K562 (cell line): ENCODE data around the gene FUT8. TPM values are rescaled to one million over a fixed set of nuclear protein-coding genes. Genes with fewer than 3 reads are reported as not detected.

Experiments used
- ATAC-seq: fragments of 200-7000 bp; cut with Tn5 transposase; 3 replicates; pipeline ENCODE4 v1.9.1; 2020; ENCODE audit warnings: moderate library complexity
- BruUV-seq: library from RNA; stranded (reverse); fragments of 400-500 nt; replicated peaks from 2 replicates; lab custom pipeline; 2021; lab: Mats Ljungman, UMichigan
- CTCF ChIA-PET: fragments of 300-600 bp; formaldehyde crosslinking; extraction: SDS; loops from one replicate; lab custom pipeline; 2021; ENCODE audit warnings: low intra/inter-chr PET ratio; lab: Yijun Ruan, JAX
- POLR2A ChIA-PET: fragments of 300-600, 350-650 bp; sonication (Branson Sonifier 250); formaldehyde crosslinking; extraction: SDS; loops from one replicate; lab custom pipeline; 2021; ENCODE audit warnings: antibody characterized with exemption, inconsistent platforms; lab: Yijun Ruan, JAX
- DNase-seq, 4 experiments: peaks; one replicate each; pipeline versions ENCODE4 v3.0.0 to v3.0.0-alpha.2; 2011 to 2018; ENCODE audit warnings: low spot score in 3 of 4, mixed read lengths in 3 of 4; ENCODE audit errors: extremely low read depth in 1 of 4
- FAIRE-seq: peaks from 2 replicates; lab custom pipeline; 2011; peaks lifted over from hg19 to GRCh38; lab: Jason Lieb, UNC
- H2AFZ ChIP-seq: 2 replicates; pipeline ENCODE4 v1.6.0; 2011; ENCODE audit warnings: low read depth, low read length, control low read depth, inconsistent platforms
- H3K27ac ChIP-seq: fragments of 200-600 bp; 3 replicates; pipeline ENCODE4 v1.8.0; 2011; ENCODE audit warnings: low read depth, mild to moderate bottlenecking, control low read depth, inconsistent platforms, low read length, moderate library complexity, mixed read lengths; ENCODE audit errors: extremely low read depth
- H3K27me3 ChIP-seq, 2 experiments: fragments of 300-600 bp in 1 of 2; 2 replicates in 1 of 2; 3 replicates in 1 of 2; pipeline versions ENCODE4 v1.6.0 to v1.8.0; 2011; ENCODE audit warnings: inconsistent platforms in 2 of 2, low read length in 2 of 2, mild to moderate bottlenecking in 1 of 2, mixed read lengths in 1 of 2, moderate library complexity in 1 of 2; ENCODE audit not compliant: control insufficient read depth in 2 of 2, insufficient read depth in 2 of 2
- H3K36me3 ChIP-seq: fragments of 300-600 bp; 3 replicates; pipeline ENCODE4 v1.8.0; 2011; ENCODE audit warnings: mild to moderate bottlenecking, low read length, inconsistent platforms; ENCODE audit not compliant: control insufficient read depth, insufficient read depth
- H3K4me1 ChIP-seq, 2 experiments: fragments of 200-600 bp in 1 of 2; replicated peaks in 1 of 2; 2 replicates in 1 of 2; 3 replicates in 1 of 2; pipeline versions ENCODE4 v1.5.1 to v1.8.0; 2011; ENCODE audit warnings: inconsistent platforms in 2 of 2, low read length in 2 of 2, mild to moderate bottlenecking in 1 of 2, mixed read lengths in 1 of 2, moderate library complexity in 1 of 2; ENCODE audit not compliant: control insufficient read depth in 2 of 2, insufficient read depth in 2 of 2
- H3K4me2 ChIP-seq: 2 replicates; pipeline ENCODE4 v1.6.1; 2011; ENCODE audit warnings: low read length, control low read depth, inconsistent platforms, mixed read lengths; ENCODE audit not compliant: insufficient read depth
- H3K4me3 ChIP-seq: fragments of 200-600 bp; sonication (generic), shearing (Covaris generic); 2 replicates; pipeline ENCODE4 v1.5.1; 2016; ENCODE audit warnings: control low read depth, inconsistent platforms
- H3K79me2 ChIP-seq: fragments of 200-600 bp; 3 replicates; pipeline ENCODE4 v1.8.0; 2011; ENCODE audit warnings: low read length, inconsistent platforms; ENCODE audit not compliant: control insufficient read depth, insufficient read depth
- H3K9ac ChIP-seq, 2 experiments: 2 replicates each; pipeline versions ENCODE4 v1.6.0 to v1.6.1; 2011; ENCODE audit warnings: low read depth in 2 of 2, low read length in 2 of 2, control low read depth in 1 of 2, inconsistent platforms in 1 of 2, mild to moderate bottlenecking in 1 of 2, mixed read lengths in 1 of 2; ENCODE audit not compliant: insufficient read depth in 1 of 2
- H3K9me1 ChIP-seq: one replicate; pipeline ENCODE4 v1.6.0; 2011; ENCODE audit warnings: inconsistent platforms, mild to moderate bottlenecking, low read length, moderate library complexity; ENCODE audit not compliant: control insufficient read depth, insufficient read depth
- H3K9me3 ChIP-seq: replicated peaks from 2 replicates; pipeline ENCODE4 v1.5.1; 2011; ENCODE audit warnings: low read depth, low read length, inconsistent platforms; ENCODE audit not compliant: control insufficient read depth, insufficient read depth
- H4K20me1 ChIP-seq: replicated peaks from 2 replicates; pipeline ENCODE4 v1.6.1; 2011; ENCODE audit warnings: low read length, inconsistent platforms, mixed read lengths; ENCODE audit not compliant: control insufficient read depth, insufficient read depth
- ATF7 ChIP-seq: fragments of 450-650 bp; IDR thresholded peaks from 2 replicates; pipeline ENCODE4 v1.7.1; 2014; ENCODE audit warnings: mild to moderate bottlenecking, moderate library complexity
- CBX3 ChIP-seq, 2 experiments: IDR thresholded peaks; 1 replicate in 1 of 2; 2 replicates in 1 of 2; pipeline ENCODE4 v1.6.1; 2012; ENCODE audit warnings: inconsistent platforms in 2 of 2, low read length in 2 of 2, borderline replicate concordance in 1 of 2, control low read depth in 1 of 2
- DIDO1 ChIP-seq: fragments of 450-650 bp; IDR thresholded peaks from 2 replicates; pipeline ENCODE4 v1.6.1; 2016; ENCODE audit warnings: low read depth, missing biosample characterization, missing genetic modification characterization
- GABPA ChIP-seq: fragments of 200-800 bp; sonication (Bioruptor generic); conservative IDR thresholded peaks from 2 replicates; pipeline ENCODE4 v1.6.1; 2016; ENCODE audit warnings: low read depth, missing genetic modification characterization, missing compliant biosample characterization
- POLR3G ChIP-seq: IDR thresholded peaks from 2 replicates; pipeline ENCODE4 v1.6.1; 2011; ENCODE audit not compliant: insufficient read length, insufficient replicate concordance; ENCODE audit errors: extremely low read depth
- SRF ChIP-seq, 2 experiments: fragments of 250-450, 450-650 bp in 1 of 2; sonication (Bioruptor Pico) in 1 of 2; sonication (generic) in 1 of 2; formaldehyde crosslinking; IDR thresholded peaks; 2 replicates each; pipeline versions ENCODE4 v1.5.0 to v1.5.1; 2020 to 2022; ENCODE audit warnings: mild to moderate bottlenecking in 1 of 2, missing genetic modification reagents in 1 of 2
- STAT5A ChIP-seq: IDR thresholded peaks from 2 replicates; pipeline ENCODE4 v1.6.1; 2012; ENCODE audit warnings: low read length, inconsistent platforms, borderline replicate concordance
- TRIM25 ChIP-seq: fragments of 450-650 bp; IDR thresholded peaks from 2 replicates; pipeline ENCODE4 v1.7.0; 2016; ENCODE audit warnings: borderline replicate concordance
- ZNF175 ChIP-seq: fragments of 200-800 bp; sonication (Bioruptor generic); IDR thresholded peaks from 2 replicates; pipeline ENCODE4 v1.6.1; 2016; ENCODE audit warnings: low read depth, mild to moderate bottlenecking, missing genetic modification characterization, missing compliant biosample characterization
- ZNF232 ChIP-seq: sonication (generic); formaldehyde crosslinking; IDR thresholded peaks from 2 replicates; pipeline ENCODE4 v1.8.0; 2022; ENCODE audit warnings: mild to moderate bottlenecking, missing genetic modification reagents
- ZNF282 ChIP-seq: sonication (generic); formaldehyde crosslinking; IDR thresholded peaks from 2 replicates; pipeline ENCODE4 v1.8.1; 2023; ENCODE audit warnings: missing genetic modification reagents
- ZNF347 ChIP-seq: fragments of 450-650 bp; formaldehyde crosslinking; IDR thresholded peaks from 2 replicates; pipeline ENCODE4 v1.4.0; 2020; ENCODE audit warnings: low read depth, mild to moderate bottlenecking, moderate library complexity
- ZNF584 ChIP-seq: fragments of 200-800 bp; sonication (Bioruptor generic); IDR thresholded peaks from 2 replicates; pipeline ENCODE4 v1.6.1; 2016; ENCODE audit warnings: low read depth, mild to moderate bottlenecking, missing genetic modification characterization, missing compliant biosample characterization
- WGBS: fragments of 100-300 bp; shearing (Covaris generic); methylation state at CpG from one replicate; pipeline ENCODE4 v1.1.6; 2016; ENCODE audit warnings: low coverage, mixed read lengths; ENCODE audit not compliant: insufficient coverage; ENCODE audit errors: missing lambda C conversion rate; 5-methylcytosine and 5-hydroxymethylcytosine counted together
- in situ Hi-C: fragments of 300-500 bp; cut with MboI; formaldehyde crosslinking; loops from 4 replicates; pipeline ENCODE4 v1.15.0; 2018; ENCODE audit warnings: inconsistent platforms, mixed read lengths
- intact Hi-C: fragments of 100-400 bp; cut with micrococcal nuclease; formaldehyde crosslinking; loops from 2 replicates; pipeline ENCODE4 v1.14.2; 2022
- polyA plus RNA-seq, 8 experiments: library from polyadenylated mRNA; depleted of rRNA in 4 of 8; stranded (reverse) in 5 of 8; unstranded in 3 of 8; fragments of >200 nt; fragmentation: Nextera tagmentation in 2 of 8; fragmentation: Illumina TruSeq in 1 of 8; extraction: Ambion mirVana in 2 of 8; extraction: Trizol in 1 of 8; gene quantifications; 2 replicates each; pipeline versions ENCODE4 v1.2.1 to v1.2.3, GENCODE V29; 2011 to 2014; ENCODE audit warnings: inconsistent platforms in 1 of 8, missing spikeins in 1 of 8
- total RNA-seq, 7 experiments: library from RNA; depleted of rRNA in 6 of 7; stranded (reverse); fragments of >200 nt in 6 of 7; fragmentation: Illumina TruSeq in 2 of 7; extraction: Trizol in 2 of 7; gene quantifications; 2 replicates each; pipeline versions ENCODE4 v1.2.1 to v1.2.3, GENCODE V29; 2011 to 2021; ENCODE audit warnings: low replicate concordance in 1 of 7
- TF ChIP-seq, protein P1 (sequence below): fragments of 450-650 bp; IDR thresholded peaks from 2 replicates; pipeline ENCODE4 v1.6.1; 2018; ENCODE audit warnings: mild to moderate bottlenecking, low read depth; ENCODE audit not compliant: partially characterized antibody
- TF ChIP-seq, protein P2 (sequence below), 2 experiments: fragments of 250-450 bp in 1 of 2; fragments of 450-650 bp in 1 of 2; sonication (Bioruptor Pico) in 1 of 2; IDR thresholded peaks; 2 replicates each; pipeline versions ENCODE4 v1.6.1 to v1.8.0; 2016 to 2021; ENCODE audit warnings: mild to moderate bottlenecking in 2 of 2, moderate library complexity in 2 of 2, missing compliant biosample characterization in 1 of 2, missing genetic modification characterization in 1 of 2

FUT8 gene
- total and polyA plus RNA-seq, 9 of the 15 experiments (the other 6 are each of a cell fraction or from before 2014, with no cell fraction given), result 4.1 to 15.2 (median 7.8) TPM

DNA sequence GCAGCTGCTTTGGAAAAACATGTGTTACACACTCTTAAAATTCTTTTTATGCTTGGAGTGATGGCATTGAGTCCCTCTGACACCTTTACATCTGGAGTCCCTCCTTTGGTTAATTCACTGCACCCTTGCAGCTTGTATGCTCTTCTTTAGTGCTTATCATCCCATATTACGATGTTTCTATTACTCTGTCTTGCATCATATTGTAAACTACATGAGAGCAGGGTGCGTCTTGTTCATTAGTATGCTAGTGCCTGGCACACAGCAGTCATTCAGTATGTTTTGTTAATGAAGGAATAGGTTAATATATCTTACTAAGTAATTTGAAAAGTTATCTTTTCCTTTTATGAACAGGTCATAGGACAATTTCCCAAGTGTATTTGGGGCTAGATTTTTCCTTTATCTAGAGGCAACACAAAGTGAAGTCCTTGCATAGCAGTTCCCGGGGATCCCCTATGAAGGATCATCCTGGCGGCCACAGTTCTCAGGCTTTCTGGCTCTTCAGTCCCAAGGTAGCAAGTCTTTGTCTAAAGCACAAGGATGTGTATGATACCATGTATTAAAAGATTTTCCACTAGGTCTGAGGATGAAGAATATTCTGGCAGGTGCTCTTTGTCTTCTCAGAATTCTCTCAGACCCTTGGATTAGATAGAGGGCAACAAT is 363.8 kb downstream of the FUT8 start (continued):
- TF ChIP-seq, protein P1, sequence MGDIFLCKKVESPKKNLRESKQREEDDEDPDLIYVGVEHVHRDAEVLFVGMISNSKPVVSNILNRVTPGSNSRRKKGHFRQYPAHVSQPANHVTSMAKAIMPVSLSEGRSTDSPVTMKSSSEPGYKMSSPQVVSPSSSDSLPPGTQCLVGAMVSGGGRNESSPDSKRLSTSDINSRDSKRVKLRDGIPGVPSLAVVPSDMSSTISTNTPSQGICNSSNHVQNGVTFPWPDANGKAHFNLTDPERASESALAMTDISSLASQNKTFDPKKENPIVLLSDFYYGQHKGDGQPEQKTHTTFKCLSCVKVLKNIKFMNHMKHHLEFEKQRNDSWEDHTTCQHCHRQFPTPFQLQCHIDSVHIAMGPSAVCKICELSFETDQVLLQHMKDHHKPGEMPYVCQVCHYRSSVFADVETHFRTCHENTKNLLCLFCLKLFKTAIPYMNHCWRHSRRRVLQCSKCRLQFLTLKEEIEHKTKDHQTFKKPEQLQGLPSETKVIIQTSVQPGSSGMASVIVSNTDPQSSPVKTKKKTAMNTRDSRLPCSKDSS, result no peak
- TF ChIP-seq CBX3 (IDR thresholded peaks at IDR 0.05; ENCODE audit: borderline replicate concordance in 1 of 2, low read length in 2 of 2) (no peak), ZNF584 (0 out of 2 replicates have a peak, but pooled peaks have one; percentile 48), ATF7 (peak; percentile 27; the same call in 1 of the 2 replicates)
- TF ChIP-seq, protein P2, sequence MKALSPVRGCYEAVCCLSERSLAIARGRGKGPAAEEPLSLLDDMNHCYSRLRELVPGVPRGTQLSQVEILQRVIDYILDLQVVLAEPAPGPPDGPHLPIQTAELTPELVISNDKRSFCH (CRISPR knock-in tag; IDR thresholded peaks at IDR 0.05), result no peak
- TF ChIP-seq, protein P2 (tag; IDR thresholded peaks at IDR 0.05), result no peak

- no CpG with 5 or more reads among the region's 2 CpGs for WGBS
- TF ChIP-seq ZNF232 (CRISPR knock-in tag) (no peak), ZNF347 (no peak), TRIM25 (no peak), STAT5A (no peak), GABPA (no peak), ZNF282 (CRISPR knock-in tag) (no peak), DIDO1 (no peak), POLR3G (no peak), ZNF175 (no peak), SRF (CRISPR knock-in tag; IDR thresholded peaks at IDR 0.05) (no peak)
These were observed 368.0 kb downstream of the FUT8 start for GRCh38 chr14:65780566-65780965.

More at GRCh38 chr14:65780566-65780965, 368.0 kb downstream of the FUT8 start:
- no TSS peak for BruUV-seq
- H3K9me3 ChIP-seq, result no peaks in the 10 kb centered on the region
- DNase-seq (no peak), ATAC-seq (no peak), FAIRE-seq (no peak)
- no peaks in the 10 kb centered on the region for H3K36me3 ChIP-seq
- CTCF ChIA-PET, result no interaction called here
- H3K4me3 ChIP-seq, result no peak overlapping the region
- no peaks in the 10 kb centered on the region for H4K20me1 ChIP-seq
- H3K9ac ChIP-seq, result no peak overlapping the region
- H2AFZ ChIP-seq, result no peak overlapping the region
- H3K4me2 ChIP-seq, result no peak overlapping the region
- H3K9me1 ChIP-seq, result no peaks in the 10 kb centered on the region
- H3K4me1 ChIP-seq, result 0 out of 5 replicates have a peak, but pooled peaks cover 0 to 4% of the 10 kb centered on the region in 2 experiments
- H3K79me2 ChIP-seq, result no peaks in the 10 kb centered on the region
- H3K27me3 ChIP-seq, result no peaks in the 10 kb centered on the region
- H3K27ac ChIP-seq, result no peak overlapping the region
- in situ Hi-C loops (no loop called here), intact Hi-C loops (no loop called here)
- POLR2A ChIA-PET, result no interaction called here
